Measurements from ENCODE around the gene P2RX4.

DNA sequence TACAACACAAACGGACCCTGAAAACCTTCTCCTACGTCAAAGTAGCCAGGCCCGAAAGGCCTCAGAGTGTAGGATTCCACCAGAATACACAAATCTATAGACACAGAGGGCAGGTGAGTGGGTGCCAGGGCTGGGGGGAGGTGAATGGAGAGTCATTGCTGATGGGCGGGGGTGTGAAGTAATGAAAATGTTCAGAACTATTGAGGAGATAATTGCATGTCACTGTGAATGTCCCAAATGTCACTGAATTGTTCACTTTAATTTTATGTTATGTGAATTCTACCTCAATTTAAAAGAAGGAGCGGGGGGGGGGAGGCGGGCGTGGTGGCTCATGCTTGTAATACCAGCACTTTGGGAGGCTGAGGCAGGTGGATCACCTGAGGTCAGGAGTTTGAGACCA is 36.0 kb downstream of the P2RX4 start:
- TF ChIP-seq, protein P1, sequence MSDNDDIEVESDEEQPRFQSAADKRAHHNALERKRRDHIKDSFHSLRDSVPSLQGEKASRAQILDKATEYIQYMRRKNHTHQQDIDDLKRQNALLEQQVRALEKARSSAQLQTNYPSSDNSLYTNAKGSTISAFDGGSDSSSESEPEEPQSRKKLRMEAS (IDR thresholded peaks at IDR 0.05; ENCODE audit: low read depth, low read length), result no peak
- TF ChIP-seq, protein P2, sequence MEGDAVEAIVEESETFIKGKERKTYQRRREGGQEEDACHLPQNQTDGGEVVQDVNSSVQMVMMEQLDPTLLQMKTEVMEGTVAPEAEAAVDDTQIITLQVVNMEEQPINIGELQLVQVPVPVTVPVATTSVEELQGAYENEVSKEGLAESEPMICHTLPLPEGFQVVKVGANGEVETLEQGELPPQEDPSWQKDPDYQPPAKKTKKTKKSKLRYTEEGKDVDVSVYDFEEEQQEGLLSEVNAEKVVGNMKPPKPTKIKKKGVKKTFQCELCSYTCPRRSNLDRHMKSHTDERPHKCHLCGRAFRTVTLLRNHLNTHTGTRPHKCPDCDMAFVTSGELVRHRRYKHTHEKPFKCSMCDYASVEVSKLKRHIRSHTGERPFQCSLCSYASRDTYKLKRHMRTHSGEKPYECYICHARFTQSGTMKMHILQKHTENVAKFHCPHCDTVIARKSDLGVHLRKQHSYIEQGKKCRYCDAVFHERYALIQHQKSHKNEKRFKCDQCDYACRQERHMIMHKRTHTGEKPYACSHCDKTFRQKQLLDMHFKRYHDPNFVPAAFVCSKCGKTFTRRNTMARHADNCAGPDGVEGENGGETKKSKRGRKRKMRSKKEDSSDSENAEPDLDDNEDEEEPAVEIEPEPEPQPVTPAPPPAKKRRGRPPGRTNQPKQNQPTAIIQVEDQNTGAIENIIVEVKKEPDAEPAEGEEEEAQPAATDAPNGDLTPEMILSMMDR (IDR thresholded peaks at IDR 0.05; ENCODE audit: low read depth, low read length), result no peak
- TF ChIP-seq POLR2A (IDR thresholded peaks at IDR 0.05; ENCODE audit: extremely low read depth, insufficient read length) (no peak), MYC (IDR thresholded peaks at IDR 0.05; ENCODE audit: low read depth, low read length) (no peak)

All from NB4 (cell line).